ENCODE results near the gene GFPT1. TPM values are rescaled to one million over a fixed set of nuclear protein-coding genes. Genes with fewer than 3 reads are reported as not detected.

Gene GFPT1
- total RNA-seq, 2 donors from 2014 or later: 31.6 to 34.6 TPM

DNA sequence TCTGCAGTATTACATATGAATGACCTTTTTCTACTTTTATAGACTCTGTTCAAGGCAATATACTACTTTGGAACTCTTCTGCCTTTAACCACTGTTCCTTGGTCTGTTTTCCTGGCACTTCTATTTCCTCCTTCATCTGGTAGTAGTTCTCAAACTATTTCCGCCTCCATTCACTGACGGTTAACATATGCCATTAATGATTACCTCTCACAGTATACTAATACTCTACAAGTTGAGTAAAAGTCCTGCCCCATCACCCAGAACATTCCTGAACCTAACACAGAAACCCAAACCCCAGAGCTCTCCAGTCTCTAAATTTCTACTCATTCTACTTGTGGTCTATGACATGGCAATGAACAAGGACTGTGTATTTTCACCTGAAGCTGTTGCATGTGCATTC, 4.5 kb downstream of the GFPT1 start:
- Histone ChIP-seq H3K4me1 (peaks cover 40% of the 10 kb centered on the region), H3K9me3 (no peaks in the 10 kb centered on the region), H3K27me3 (no peaks in the 10 kb centered on the region), H3K27ac (peak overlapping the region in 1 of 4 donors; percentile 66), H3K36me3 (replicated peaks in 1 of 2; ENCODE audit: insufficient read depth in 1 of 2, low read depth in 2 of 2) (no peaks in the 10 kb centered on the region), H3K4me3 (no peak overlapping the region)
- DNase-seq (no peak), ATAC-seq (no peak)
- intact Hi-C loops (cut with DNase I): no loop called here
- WGBS, 2 donors: 21 to 47% methylated on average over 2 of the region's 2 CpGs
- no peak for TF ChIP-seq POLR2A (IDR thresholded peaks at IDR 0.05)
- TF ChIP-seq, protein P1, sequence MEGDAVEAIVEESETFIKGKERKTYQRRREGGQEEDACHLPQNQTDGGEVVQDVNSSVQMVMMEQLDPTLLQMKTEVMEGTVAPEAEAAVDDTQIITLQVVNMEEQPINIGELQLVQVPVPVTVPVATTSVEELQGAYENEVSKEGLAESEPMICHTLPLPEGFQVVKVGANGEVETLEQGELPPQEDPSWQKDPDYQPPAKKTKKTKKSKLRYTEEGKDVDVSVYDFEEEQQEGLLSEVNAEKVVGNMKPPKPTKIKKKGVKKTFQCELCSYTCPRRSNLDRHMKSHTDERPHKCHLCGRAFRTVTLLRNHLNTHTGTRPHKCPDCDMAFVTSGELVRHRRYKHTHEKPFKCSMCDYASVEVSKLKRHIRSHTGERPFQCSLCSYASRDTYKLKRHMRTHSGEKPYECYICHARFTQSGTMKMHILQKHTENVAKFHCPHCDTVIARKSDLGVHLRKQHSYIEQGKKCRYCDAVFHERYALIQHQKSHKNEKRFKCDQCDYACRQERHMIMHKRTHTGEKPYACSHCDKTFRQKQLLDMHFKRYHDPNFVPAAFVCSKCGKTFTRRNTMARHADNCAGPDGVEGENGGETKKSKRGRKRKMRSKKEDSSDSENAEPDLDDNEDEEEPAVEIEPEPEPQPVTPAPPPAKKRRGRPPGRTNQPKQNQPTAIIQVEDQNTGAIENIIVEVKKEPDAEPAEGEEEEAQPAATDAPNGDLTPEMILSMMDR (IDR thresholded peaks at IDR 0.05): no peak

DNA sequence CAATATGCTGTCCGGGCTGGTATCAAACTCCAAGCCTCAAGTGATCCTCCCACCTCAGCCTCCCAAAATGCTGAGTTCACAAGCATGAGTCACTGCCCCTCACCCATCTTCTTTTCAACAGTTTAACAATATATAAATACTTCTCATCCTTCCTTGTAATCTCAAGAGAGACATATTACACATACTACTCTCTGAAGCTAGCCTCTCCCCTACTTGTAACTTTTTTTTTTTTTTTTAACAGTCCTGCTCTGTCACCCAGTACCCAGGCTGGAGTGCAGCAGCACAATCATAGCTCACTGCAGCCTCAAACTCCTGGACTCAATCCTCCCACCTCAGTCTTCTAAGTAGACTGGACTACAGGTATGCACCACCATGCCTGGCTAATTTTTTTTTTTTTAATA, 5.7 kb downstream of the GFPT1 start:
- ATAC-seq (no peak), DNase-seq (no peak)
- no peak overlapping the region for H3K4me3 ChIP-seq
- WGBS, 2 donors: 89 to 94% methylated on average over 1 of the region's 1 CpG
- H3K4me1 ChIP-seq: peaks cover 43% of the 10 kb centered on the region
- H3K27ac ChIP-seq: peak overlapping the region in 1 of 4 donors; percentile 66
- no peaks in the 10 kb centered on the region for H3K36me3 ChIP-seq (replicated peaks in 1 of 2; ENCODE audit: insufficient read depth in 1 of 2, low read depth in 2 of 2)
- H3K27me3 ChIP-seq: no peaks in the 10 kb centered on the region
- intact Hi-C loops (cut with DNase I): no loop called here
- no peaks in the 10 kb centered on the region for H3K9me3 ChIP-seq
- TF ChIP-seq, protein P1 (IDR thresholded peaks at IDR 0.05): no peak

DNA sequence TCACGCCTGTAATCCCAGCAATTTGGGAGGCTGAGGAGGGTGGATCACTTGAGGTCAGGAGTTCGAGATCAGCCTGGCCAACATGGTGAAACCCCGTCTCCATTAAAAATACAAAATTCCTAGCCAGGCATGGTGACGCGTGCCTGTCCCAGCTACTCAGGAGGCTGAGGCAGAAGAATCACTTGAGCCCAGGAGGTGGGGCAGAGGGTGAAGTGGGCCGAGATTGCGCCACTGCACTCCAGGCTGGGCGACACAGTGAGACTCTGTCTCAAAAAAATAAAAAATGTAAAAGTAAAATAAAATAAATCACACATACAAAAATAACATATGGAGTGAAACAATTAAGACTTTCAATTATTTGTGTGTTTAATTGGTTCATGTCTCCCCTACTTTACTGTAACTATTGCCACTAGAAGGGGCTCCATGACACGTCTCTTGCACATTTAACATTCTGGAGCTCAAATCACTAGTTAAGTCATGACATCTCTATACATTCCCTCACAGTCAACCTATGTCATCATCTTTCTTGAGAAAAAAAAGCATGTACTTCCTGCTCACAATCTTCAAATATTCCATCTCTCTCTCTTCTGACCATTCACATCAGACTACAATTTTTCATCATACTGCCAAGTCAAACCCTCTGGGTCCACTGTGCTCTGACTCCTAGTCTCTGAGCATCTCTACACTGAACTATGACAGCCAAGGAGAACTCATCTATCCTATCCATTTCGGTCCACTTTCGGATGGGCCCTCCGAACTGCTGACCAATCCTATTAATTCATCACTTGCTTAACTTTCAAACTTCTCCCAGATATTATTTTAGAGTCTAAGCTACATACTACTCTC, 6.7 kb downstream of the GFPT1 start:
- TF ChIP-seq POLR2A (IDR thresholded peaks at IDR 0.05): no peak
- TF ChIP-seq, protein P1 (IDR thresholded peaks at IDR 0.05): no peak
- H3K27ac ChIP-seq: peak overlapping the region in 2 of 4 donors; percentile 3 to 47
- H3K4me3 ChIP-seq: no peak overlapping the region
- DNase-seq (no peak), ATAC-seq (no peak)
- 87 to 90% methylated on average over 12 of the region's 12 CpGs for WGBS, 2 donors
- H3K9me3 ChIP-seq: no peaks in the 10 kb centered on the region
- H3K36me3 ChIP-seq (replicated peaks in 1 of 2; ENCODE audit: insufficient read depth in 1 of 2, low read depth in 2 of 2): no peaks in the 10 kb centered on the region
- peaks cover 51% of the 10 kb centered on the region for H3K4me1 ChIP-seq
- intact Hi-C loops (cut with DNase I): no loop called here
- H3K27me3 ChIP-seq: no peaks in the 10 kb centered on the region

DNA sequence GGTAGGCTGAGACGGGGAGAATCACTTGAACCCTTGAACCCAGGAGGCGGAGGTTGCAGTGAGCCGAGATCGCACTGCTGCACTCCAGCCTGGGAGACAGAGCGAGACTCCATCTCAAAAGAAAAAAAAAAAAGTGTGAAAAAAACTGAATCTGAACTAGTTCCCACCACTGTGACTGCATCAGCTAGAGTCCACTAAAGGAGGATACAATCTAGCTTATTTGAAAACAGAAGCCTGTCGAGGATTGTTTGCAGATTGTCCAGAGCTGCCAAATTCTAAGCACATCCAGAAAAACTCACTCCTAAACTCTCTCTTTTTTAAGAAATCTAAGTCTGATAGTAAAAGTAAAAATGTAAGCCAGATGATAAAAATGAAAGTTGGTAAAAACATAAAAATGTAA, 10.6 kb downstream of the GFPT1 start:
- no peak for ATAC-seq
- peak overlapping the region in 1 of 4 donors; percentile 15 for H3K27ac ChIP-seq

More for the DNA sequence above, 10.6 kb downstream of the GFPT1 start:
- no peaks in the 10 kb centered on the region for H3K27me3 ChIP-seq
- intact Hi-C loops (cut with DNase I): no loop called here
- H3K9me3 ChIP-seq: no peaks in the 10 kb centered on the region
- no peak for TF ChIP-seq POLR2A (IDR thresholded peaks at IDR 0.05)
- TF ChIP-seq, protein P1 (IDR thresholded peaks at IDR 0.05): no peak
- H3K4me1 ChIP-seq: peaks cover 22% of the 10 kb centered on the region
- H3K36me3 ChIP-seq (replicated peaks in 1 of 2; ENCODE audit: insufficient read depth in 1 of 2, low read depth in 2 of 2): peaks cover 0 to 5% of the 10 kb centered on the region in 2 donors
- H3K4me3 ChIP-seq: no peak overlapping the region
- DNase-seq: no peak
- 77% methylated on average over 6 of the region's 6 CpGs for WGBS, 2 donors

Measured in body of pancreas (tissue), 4 donors.